Astrocyte of the spinal cord (primary cell): ENCODE data around the gene GRK5.
A peak's percentile ranks its signal among the peaks of the same experiment; 100 is the strongest.

Experiments
- DNase-seq: peaks from one replicate; pipeline ENCODE4 v3.0.0; 2011; ENCODE audit warnings: low read depth, low spot score
- H3K4me3 ChIP-seq: 2 replicates; pipeline ENCODE4 v1.5.1; 2011; ENCODE audit warnings: low read depth, mild to moderate bottlenecking, low read length, moderate library complexity
- in situ Hi-C: cut with HindIII; loops from 2 replicates; pipeline ENCODE4 v1.10.0; 2017; ENCODE audit warnings: low sequenced_read_pairs
- TF ChIP-seq, protein P1 (sequence below): IDR thresholded peaks from 2 replicates; pipeline ENCODE4 v1.5.1; 2012; ENCODE audit warnings: low read depth, mild to moderate bottlenecking, low read length, inconsistent platforms

GRK5 gene

DNA sequence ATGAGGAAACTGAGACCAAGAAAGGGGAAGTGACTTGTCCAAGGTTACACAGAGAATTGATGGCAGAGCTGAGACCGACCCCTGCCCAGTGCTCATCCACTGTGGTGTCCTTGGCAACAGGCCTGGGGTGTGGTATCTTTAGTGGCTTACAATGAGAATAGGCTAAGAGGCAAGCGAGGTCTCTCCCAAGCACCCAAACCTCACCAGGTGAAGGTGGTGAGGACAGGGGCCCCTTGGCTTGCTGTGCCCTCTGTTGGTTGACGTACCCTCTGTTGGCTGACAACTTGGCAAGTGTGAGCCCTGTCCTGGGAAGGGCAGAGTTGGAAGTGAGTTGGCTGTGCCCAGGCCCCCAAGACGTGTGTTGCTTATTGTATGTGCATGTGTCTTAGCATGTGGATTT, 166.9 kb downstream of the GRK5 start:
- no peak overlapping the region for H3K4me3 ChIP-seq
- DNase-seq: no peak
- TF ChIP-seq, protein P1, sequence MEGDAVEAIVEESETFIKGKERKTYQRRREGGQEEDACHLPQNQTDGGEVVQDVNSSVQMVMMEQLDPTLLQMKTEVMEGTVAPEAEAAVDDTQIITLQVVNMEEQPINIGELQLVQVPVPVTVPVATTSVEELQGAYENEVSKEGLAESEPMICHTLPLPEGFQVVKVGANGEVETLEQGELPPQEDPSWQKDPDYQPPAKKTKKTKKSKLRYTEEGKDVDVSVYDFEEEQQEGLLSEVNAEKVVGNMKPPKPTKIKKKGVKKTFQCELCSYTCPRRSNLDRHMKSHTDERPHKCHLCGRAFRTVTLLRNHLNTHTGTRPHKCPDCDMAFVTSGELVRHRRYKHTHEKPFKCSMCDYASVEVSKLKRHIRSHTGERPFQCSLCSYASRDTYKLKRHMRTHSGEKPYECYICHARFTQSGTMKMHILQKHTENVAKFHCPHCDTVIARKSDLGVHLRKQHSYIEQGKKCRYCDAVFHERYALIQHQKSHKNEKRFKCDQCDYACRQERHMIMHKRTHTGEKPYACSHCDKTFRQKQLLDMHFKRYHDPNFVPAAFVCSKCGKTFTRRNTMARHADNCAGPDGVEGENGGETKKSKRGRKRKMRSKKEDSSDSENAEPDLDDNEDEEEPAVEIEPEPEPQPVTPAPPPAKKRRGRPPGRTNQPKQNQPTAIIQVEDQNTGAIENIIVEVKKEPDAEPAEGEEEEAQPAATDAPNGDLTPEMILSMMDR: no peak
- in situ Hi-C loops: no loop called here

DNA sequence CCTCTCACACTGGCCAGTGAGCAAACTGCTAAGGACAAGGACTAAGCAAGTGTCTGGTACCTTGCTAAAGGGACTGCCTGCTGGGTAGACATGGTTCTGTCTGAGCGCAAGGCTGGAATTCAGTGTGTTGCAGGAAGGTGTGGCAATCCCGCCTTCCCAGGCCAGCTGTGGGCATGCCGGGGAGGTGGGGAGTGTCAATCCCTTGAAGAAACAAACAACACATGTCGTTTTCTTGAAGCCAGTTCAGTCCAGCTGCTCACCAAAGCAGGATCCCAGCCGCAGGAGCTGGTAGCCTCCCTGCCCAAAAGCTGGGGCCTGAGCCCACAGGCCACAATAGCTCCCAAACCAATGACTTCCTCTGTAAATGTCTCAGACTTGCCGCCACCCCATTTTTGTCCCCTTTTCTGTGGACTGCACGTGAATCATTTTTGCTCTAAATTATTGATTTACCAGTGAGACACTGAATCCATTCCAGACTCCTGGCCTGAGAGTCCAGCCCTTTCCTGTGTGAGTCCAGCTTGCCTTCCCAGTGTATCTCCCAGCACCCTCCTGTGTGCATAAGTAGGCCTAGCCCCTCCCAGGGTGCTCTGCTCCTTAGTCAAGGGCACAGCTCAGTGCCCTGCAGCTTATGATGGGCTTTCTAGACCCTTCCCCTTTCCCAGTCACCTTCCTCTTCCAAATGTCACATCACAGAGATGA, 168.4 kb downstream of the GRK5 start:
- TF ChIP-seq, protein P1: no peak
- in situ Hi-C loops: no loop called here
- no peak overlapping the region for H3K4me3 ChIP-seq
- peak; percentile 9 for DNase-seq

- DNase-seq: no peak
- in situ Hi-C loops: no loop called here
- no peak overlapping the region for H3K4me3 ChIP-seq
- TF ChIP-seq, protein P1: no peak
Measured at GRCh38 chr10:119377451-119377957, 170.1 kb downstream of the GRK5 start.

DNA sequence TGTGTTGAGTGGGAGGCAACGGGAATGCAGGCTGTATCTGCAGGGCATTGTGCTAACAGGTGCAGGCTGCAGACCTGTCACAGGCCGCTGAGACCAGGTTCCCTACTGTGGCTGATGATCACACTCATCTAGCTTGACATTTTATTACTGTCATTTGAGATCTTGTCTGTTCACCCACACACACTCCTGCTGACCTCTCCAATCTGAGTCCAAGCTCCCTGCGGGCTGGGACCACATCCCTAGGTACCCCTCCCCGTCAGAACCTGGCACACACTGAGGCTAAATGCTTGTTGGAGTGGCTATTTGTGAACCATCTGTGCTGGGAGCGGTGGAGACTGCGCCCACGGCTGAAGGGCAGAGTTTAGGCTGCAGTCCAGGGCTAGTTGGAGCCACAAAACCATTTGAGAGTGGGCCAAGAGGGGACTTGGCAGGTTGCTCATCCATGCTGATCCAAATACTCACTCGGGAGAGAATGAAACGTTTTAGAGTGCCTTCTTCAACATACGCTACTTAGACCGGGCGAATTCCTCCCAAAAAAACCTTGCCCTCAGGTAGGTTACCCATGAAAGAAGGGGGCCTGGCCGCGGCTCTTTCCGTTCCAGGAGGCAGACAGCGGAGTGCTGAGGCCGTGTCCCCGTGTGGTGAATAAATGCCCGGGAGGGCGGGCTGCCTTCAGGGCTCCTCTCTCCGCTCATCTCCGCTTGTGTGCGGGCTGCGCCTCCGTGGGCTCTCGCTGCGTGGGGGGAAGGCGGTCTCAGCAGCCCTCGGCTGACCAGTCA, 170.8 kb downstream of the GRK5 start:
- TF ChIP-seq, protein P1: no peak
- H3K4me3 ChIP-seq: no peak overlapping the region
- DNase-seq: no peak
- in situ Hi-C loops: no loop called here

DNA sequence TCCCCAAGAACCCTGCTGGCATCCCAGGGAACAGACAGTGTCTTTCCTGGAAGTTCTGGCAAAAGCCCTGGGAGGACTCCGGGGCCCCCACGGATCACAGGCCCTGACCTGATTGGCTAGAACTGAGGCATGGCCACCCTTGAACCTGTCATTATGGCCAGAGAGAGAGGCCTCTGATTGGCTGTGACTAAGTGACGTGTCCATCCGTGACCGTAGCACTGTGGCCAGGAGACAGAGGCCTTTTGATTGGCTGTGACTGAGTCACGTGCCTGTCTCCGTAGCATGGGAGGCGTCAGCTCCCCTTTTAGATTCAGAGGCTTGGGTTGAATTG, 171.3 kb downstream of the GRK5 start:
- DNase-seq: no peak
- TF ChIP-seq, protein P1: no peak
- in situ Hi-C loops: no loop called here
- no peak overlapping the region for H3K4me3 ChIP-seq

GRCh38 chr10:119379466-119380071, 172.2 kb downstream of the GRK5 start:
- in situ Hi-C loops: no loop called here
- TF ChIP-seq, protein P1: no peak
- DNase-seq: no peak
- no peak overlapping the region for H3K4me3 ChIP-seq
